Type B pancreatic cell (in vitro differentiated cells): ENCODE results near the gene CUL4A. TPM values are rescaled to one million over a fixed set of nuclear protein-coding genes. Genes with fewer than 3 reads are reported as not detected.

Experiments
- DNase-seq: peaks from one replicate; pipeline ENCODE4 v3.0.0; 2021; ENCODE audit warnings: mixed read lengths; ENCODE audit not compliant: unreplicated experiment; ENCODE audit errors: extremely low spot score
- H3K27ac Mint-ChIP-seq: 2 replicates; pipeline ENCODE4 v1.8.0; 2021; ENCODE audit warnings: mild to moderate bottlenecking, mixed read lengths
- H3K27me3 Mint-ChIP-seq: 2 replicates; pipeline ENCODE4 v1.8.0; 2021; ENCODE audit warnings: mixed read lengths
- H3K36me3 Mint-ChIP-seq: 2 replicates; pipeline ENCODE4 v1.8.0; 2021; ENCODE audit warnings: mixed read lengths
- H3K4me1 Mint-ChIP-seq: one replicate; pipeline ENCODE4 v1.8.0; 2021; ENCODE audit warnings: mixed read lengths; ENCODE audit not compliant: unreplicated experiment
- H3K4me3 Mint-ChIP-seq: 2 replicates; pipeline ENCODE4 v1.8.0; 2021; ENCODE audit warnings: mild to moderate bottlenecking, mixed read lengths
- H3K9me3 Mint-ChIP-seq: 2 replicates; pipeline ENCODE4 v1.8.0; 2021; ENCODE audit warnings: mixed read lengths
- CTCF ChIP-seq: fragments of 200-600 bp; sonication (generic); conservative IDR thresholded peaks from 2 replicates; pipeline ENCODE4 v1.5.0; 2021; ENCODE audit warnings: antibody characterized with exemption, mild to moderate bottlenecking
- total RNA-seq: library from RNA; stranded (reverse); gene quantifications from 2 replicates; pipeline ENCODE4 v1.2.1, GENCODE V29; 2021; ENCODE audit warnings: low replicate concordance

The CUL4A gene
- total RNA-seq, 1 donor from 2014 or later: 64.6 TPM

GRCh38 chr13:113183450-113184129 lies 25.8 kb upstream of the CUL4A start:
- H3K4me1 Mint-ChIP-seq: no peaks in the 10 kb centered on the region
- no peak for DNase-seq
- H3K27me3 Mint-ChIP-seq: no peaks in the 10 kb centered on the region
- peaks cover 38% of the 10 kb centered on the region for H3K36me3 Mint-ChIP-seq
- TF ChIP-seq CTCF: no peak
- H3K27ac Mint-ChIP-seq: no peak overlapping the region
- H3K4me3 Mint-ChIP-seq: no peak overlapping the region
- no peaks in the 10 kb centered on the region for H3K9me3 Mint-ChIP-seq

DNA sequence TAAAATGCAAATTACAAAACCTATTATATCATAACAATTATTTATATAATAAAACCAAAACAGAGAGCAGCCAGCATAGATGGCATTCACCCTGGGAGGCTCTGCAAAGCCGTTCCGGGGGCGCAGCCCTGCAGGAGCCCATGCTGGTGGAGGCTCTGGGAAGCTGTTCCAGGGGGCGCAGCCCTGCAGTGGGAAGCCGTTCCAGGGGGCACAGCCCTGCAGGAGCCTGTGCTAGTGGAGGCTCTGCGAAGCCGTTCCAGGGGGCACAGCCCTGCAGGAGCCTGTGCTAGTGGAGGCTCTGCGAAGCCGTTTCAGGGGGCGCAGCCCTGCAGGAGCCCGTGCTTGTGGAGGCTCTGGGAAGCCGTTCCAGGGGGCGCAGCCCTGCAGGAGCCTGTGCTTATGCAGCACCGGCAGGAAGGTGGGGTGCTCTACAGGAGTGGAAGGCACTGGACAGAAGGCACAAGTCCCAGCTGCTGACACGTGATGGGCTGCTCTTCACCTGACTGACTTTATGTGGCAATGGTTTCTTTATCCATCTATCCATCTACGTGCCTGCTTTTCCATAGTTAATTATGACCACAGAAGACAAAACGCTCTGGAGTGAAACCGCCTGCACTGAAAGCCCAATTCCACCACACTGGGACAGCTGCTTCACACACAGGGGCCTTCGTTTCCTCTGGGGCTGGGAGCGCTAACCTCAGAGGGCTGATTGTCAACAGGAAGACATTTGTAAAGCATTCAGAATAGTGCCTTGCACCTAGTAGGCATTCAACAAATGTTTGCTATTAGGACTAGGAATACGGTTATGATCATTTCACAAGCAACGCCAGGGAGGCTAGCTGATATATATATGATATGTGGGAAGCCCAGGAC lies 24.6 kb upstream of the CUL4A start:
- Mint-ChIP-seq H3K36me3 (peaks cover 40% of the 10 kb centered on the region), H3K27ac (no peak overlapping the region), H3K27me3 (no peaks in the 10 kb centered on the region), H3K4me3 (no peak overlapping the region), H3K9me3 (no peaks in the 10 kb centered on the region), H3K4me1 (no peaks in the 10 kb centered on the region)
- TF ChIP-seq CTCF: no peak
- no peak for DNase-seq

DNA sequence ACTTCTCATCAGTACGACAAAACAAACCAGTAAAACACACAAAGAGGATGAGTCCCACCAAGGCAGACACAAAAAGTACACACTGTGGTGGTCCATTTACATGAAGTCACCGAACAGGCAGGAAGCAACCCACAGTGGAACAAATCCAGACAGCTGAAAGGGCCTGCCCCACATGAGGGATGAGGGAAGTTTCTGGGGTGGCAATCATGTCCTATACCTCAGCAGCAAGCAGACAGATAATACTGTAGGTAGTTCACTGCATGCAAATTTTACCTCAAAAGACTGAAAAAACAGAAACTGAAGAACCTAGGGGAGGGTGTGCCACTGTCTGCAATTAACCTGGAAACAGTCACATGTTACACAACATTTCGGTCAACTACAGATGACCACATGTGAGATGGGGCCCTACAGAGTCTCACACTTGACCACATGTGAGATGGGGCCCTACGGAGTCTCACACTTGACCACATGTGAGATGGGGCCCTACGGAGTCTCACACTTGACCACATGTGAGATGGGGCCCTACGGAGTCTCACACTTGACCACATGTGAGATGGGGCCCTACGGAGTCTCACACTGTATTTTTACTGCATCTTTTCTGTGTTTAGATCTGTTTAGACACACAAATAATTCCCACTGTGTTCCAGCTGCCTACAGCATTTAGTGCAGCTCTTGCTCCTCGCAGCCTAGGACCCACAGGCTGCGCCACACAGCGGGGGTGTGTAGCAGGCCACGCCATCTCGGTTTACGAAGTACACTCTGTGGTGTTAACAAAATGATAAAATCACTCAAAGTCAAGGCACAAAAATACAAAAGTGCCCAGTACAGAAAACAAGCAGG lies 23.1 kb upstream of the CUL4A start:
- no peak overlapping the region for H3K4me3 Mint-ChIP-seq
- H3K36me3 Mint-ChIP-seq: peaks cover 36% of the 10 kb centered on the region
- no peaks in the 10 kb centered on the region for H3K9me3 Mint-ChIP-seq
- no peaks in the 10 kb centered on the region for H3K27me3 Mint-ChIP-seq
- TF ChIP-seq CTCF: no peak
- H3K4me1 Mint-ChIP-seq: no peaks in the 10 kb centered on the region
- no peak for DNase-seq
- H3K27ac Mint-ChIP-seq: no peak overlapping the region

DNA sequence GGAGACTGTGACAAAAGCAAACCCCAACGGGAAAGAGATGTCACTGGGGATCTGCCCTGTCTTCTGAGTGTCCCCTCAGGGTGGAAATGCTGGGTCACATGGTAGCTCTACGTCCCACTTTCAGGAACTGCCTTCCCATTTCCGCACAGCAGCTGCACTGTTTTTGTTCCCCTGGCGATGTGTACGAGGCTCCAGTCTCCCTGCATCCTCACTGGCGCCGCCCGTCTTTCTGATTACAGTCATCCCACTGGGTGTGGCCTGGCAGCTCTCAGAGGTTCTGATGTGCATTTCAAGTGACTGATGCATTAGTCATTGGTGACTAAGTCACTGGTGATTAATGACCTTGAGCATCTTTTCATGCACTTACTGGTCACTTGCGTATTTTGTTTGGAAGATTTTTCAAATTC lies 22.1 kb upstream of the CUL4A start:
- no peak for TF ChIP-seq CTCF
- Mint-ChIP-seq H3K27me3 (no peaks in the 10 kb centered on the region), H3K4me3 (no peak overlapping the region), H3K36me3 (peaks cover 34% of the 10 kb centered on the region), H3K9me3 (no peaks in the 10 kb centered on the region), H3K27ac (peak overlapping the region; percentile 81), H3K4me1 (no peaks in the 10 kb centered on the region)
- no peak for DNase-seq

GRCh38 chr13:113187883-113188665 lies 21.3 kb upstream of the CUL4A start:
- DNase-seq: no peak
- Mint-ChIP-seq H3K27ac (no peak overlapping the region), H3K4me3 (no peak overlapping the region), H3K27me3 (no peaks in the 10 kb centered on the region), H3K9me3 (no peaks in the 10 kb centered on the region), H3K36me3 (peaks cover 34% of the 10 kb centered on the region), H3K4me1 (no peaks in the 10 kb centered on the region)
- no peak for TF ChIP-seq CTCF
